HEK293 (cell line): ENCODE data around the gene CKLF.

Source experiments
- CTCF ChIA-PET: fragments of 350-600 bp; formaldehyde crosslinking; extraction: SDS; loops from one replicate; lab custom pipeline; 2021; ENCODE audit warnings: antibody characterized with exemption; lab: Yijun Ruan, JAX
- POLR2A ChIA-PET: fragments of 300-600 bp; formaldehyde crosslinking; extraction: SDS; loops from one replicate; lab custom pipeline; 2020; ENCODE audit warnings: antibody characterized with exemption, inconsistent platforms; lab: Yijun Ruan, JAX
- H3K27ac ChIP-seq: fragments of 200-500 bp; sonication (Bioruptor generic); 2 replicates; pipeline ENCODE4 v1.5.1; 2014; ENCODE audit warnings: low read depth, low read length, control low read depth, inconsistent platforms; ENCODE audit errors: extremely low read depth
- H3K36me3 ChIP-seq, 2 experiments: fragments of 200-500 bp in 1 of 2; sonication (Bioruptor generic) in 1 of 2; 1 replicate in 1 of 2; 2 replicates in 1 of 2; pipeline ENCODE4 v1.5.1; 2014 to 2017; ENCODE audit warnings: inconsistent platforms in 2 of 2, low read length in 2 of 2; ENCODE audit not compliant: control insufficient read depth in 2 of 2, insufficient read depth in 1 of 2
- H3K4me1 ChIP-seq: fragments of 200-500 bp; sonication (Bioruptor generic); 2 replicates; pipeline ENCODE4 v1.5.1; 2014; ENCODE audit warnings: mild to moderate bottlenecking, low read length, inconsistent platforms; ENCODE audit not compliant: control insufficient read depth, insufficient read depth
- H3K4me3 ChIP-seq: 2 replicates; pipeline ENCODE4 v1.5.1; 2011; ENCODE audit warnings: low read depth, mild to moderate bottlenecking, control low read depth, low read length, moderate library complexity
- H3K9me3 ChIP-seq: fragments of 200-500 bp; sonication (Bioruptor generic); 2 replicates; pipeline ENCODE4 v1.5.1; 2014; ENCODE audit warnings: low read depth, low read length, inconsistent platforms; ENCODE audit not compliant: control insufficient read depth, insufficient read depth
- GLI2 ChIP-seq: fragments of 450-650 bp; formaldehyde crosslinking; IDR thresholded peaks from 2 replicates; pipeline ENCODE4; 2017; ENCODE audit warnings: missing biosample characterization, missing genetic modification characterization, low read depth, borderline replicate concordance
- WT1 ChIP-seq: fragments of 450-650 bp; formaldehyde crosslinking; IDR thresholded peaks from 2 replicates; pipeline ENCODE4 v1.5.1; 2016; ENCODE audit warnings: missing biosample characterization, missing genetic modification characterization
- ZBTB21 ChIP-seq: fragments of 450-650 bp; formaldehyde crosslinking; IDR thresholded peaks from 2 replicates; pipeline ENCODE4 v1.5.1; 2017; ENCODE audit warnings: missing biosample characterization, missing genetic modification characterization
- ZNF121 ChIP-seq: fragments of 450-650 bp; formaldehyde crosslinking; IDR thresholded peaks from 2 replicates; pipeline ENCODE4 v1.5.1; 2016; ENCODE audit warnings: missing biosample characterization, missing genetic modification characterization
- ZNF157 ChIP-seq: fragments of 450-650 bp; formaldehyde crosslinking; IDR thresholded peaks from 2 replicates; pipeline ENCODE4 v1.5.1; 2016; ENCODE audit warnings: missing biosample characterization, missing genetic modification characterization
- ZNF202 ChIP-seq: fragments of 450-650 bp; formaldehyde crosslinking; IDR thresholded peaks from 2 replicates; pipeline ENCODE4 v1.5.1; 2016; ENCODE audit warnings: missing biosample characterization, missing genetic modification characterization, borderline replicate concordance
- ZNF391 ChIP-seq: fragments of 450-650 bp; formaldehyde crosslinking; IDR thresholded peaks from 2 replicates; pipeline ENCODE4 v1.5.1; 2016; ENCODE audit warnings: low read depth, missing biosample characterization, missing genetic modification characterization, borderline replicate concordance
- ZNF433 ChIP-seq: fragments of 450-650 bp; formaldehyde crosslinking; IDR thresholded peaks from 2 replicates; pipeline ENCODE4 v1.5.1; 2016; ENCODE audit warnings: missing biosample characterization, missing genetic modification characterization, low read depth
- TF ChIP-seq, protein P1 (sequence below): fragments of 450-650 bp; formaldehyde crosslinking; IDR thresholded peaks from 2 replicates; pipeline ENCODE4 v1.5.1; 2016; ENCODE audit warnings: missing biosample characterization, missing genetic modification characterization, borderline replicate concordance
- TF ChIP-seq, protein P2 (sequence below): fragments of 450-650 bp; formaldehyde crosslinking; IDR thresholded peaks from 2 replicates; pipeline ENCODE4 v1.5.1; 2017; ENCODE audit warnings: missing biosample characterization, missing genetic modification characterization
- TF ChIP-seq, protein P3 (sequence below): fragments of 450-650 bp; formaldehyde crosslinking; IDR thresholded peaks from 2 replicates; pipeline ENCODE4 v1.5.1; 2016; ENCODE audit warnings: missing biosample characterization, missing genetic modification characterization, low read depth
- TF ChIP-seq, protein P4 (sequence below): fragments of 450-650 bp; formaldehyde crosslinking; conservative IDR thresholded peaks from 2 replicates; pipeline ENCODE4 v1.5.1; 2016; ENCODE audit warnings: low read depth, missing biosample characterization, missing genetic modification characterization
- TF ChIP-seq, protein P5 (sequence below): IDR thresholded peaks from 2 replicates; pipeline ENCODE4 v1.6.1; 2011; ENCODE audit warnings: mild to moderate bottlenecking, low read depth, low read length, borderline replicate concordance
- TF ChIP-seq, protein P6 (sequence below): fragments of 450-650 bp; formaldehyde crosslinking; IDR thresholded peaks from 2 replicates; pipeline ENCODE4 v1.5.1; 2016; ENCODE audit warnings: missing biosample characterization, missing genetic modification characterization
- TF ChIP-seq, protein P7 (sequence below): fragments of 450-650 bp; formaldehyde crosslinking; IDR thresholded peaks from 2 replicates; pipeline ENCODE4 v1.5.1; 2016; ENCODE audit warnings: missing biosample characterization, missing genetic modification characterization

Gene CKLF

DNA sequence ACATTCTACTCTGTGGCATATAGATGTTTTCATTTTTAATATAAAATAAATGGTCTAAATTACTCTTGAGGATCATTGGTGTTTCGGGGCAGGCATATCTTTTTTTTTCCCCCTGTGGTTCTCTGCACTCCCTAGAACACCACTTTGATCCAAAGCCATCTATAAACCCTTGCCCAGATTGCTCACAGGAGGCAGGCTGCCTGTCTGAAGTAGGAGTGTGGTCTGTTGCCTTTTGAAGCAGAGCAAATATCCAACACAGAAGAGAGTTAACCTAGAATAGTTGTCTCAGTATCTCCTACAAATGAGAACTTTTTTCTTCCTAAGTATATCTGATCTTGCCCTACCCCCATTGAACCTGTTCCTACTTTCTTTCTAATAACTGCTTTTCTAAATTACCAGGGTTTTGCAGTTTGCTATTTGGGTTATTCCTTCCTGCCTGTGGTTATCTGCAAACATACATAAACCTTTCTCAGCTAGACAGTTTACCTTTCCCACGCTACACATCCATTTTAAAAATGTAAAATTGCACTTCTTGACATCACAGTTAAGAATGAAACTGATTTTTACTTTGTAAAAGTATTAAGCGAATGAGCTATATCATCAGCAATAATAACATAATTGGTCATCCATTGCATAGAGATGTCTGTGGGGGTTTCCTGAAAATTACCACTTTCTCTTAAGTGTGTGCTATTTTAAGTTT, 9.2 kb downstream of the CKLF start (continued):
- TF ChIP-seq, protein P1, sequence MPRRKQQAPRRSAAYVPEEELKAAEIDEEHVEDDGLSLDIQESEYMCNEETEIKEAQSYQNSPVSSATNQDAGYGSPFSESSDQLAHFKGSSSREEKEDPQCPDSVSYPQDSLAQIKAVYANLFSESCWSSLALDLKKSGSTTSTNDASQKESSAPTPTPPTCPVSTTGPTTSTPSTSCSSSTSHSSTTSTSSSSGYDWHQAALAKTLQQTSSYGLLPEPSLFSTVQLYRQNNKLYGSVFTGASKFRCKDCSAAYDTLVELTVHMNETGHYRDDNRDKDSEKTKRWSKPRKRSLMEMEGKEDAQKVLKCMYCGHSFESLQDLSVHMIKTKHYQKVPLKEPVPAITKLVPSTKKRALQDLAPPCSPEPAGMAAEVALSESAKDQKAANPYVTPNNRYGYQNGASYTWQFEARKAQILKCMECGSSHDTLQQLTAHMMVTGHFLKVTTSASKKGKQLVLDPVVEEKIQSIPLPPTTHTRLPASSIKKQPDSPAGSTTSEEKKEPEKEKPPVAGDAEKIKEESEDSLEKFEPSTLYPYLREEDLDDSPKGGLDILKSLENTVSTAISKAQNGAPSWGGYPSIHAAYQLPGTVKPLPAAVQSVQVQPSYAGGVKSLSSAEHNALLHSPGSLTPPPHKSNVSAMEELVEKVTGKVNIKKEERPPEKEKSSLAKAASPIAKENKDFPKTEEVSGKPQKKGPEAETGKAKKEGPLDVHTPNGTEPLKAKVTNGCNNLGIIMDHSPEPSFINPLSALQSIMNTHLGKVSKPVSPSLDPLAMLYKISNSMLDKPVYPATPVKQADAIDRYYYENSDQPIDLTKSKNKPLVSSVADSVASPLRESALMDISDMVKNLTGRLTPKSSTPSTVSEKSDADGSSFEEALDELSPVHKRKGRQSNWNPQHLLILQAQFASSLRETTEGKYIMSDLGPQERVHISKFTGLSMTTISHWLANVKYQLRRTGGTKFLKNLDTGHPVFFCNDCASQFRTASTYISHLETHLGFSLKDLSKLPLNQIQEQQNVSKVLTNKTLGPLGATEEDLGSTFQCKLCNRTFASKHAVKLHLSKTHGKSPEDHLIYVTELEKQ (tag by site-specific recombination), result no peak
- TF ChIP-seq ZBTB21 (tag by site-specific recombination) (no peak), ZNF391 (tag by site-specific recombination) (no peak), ZNF157 (tag by site-specific recombination) (no peak), ZNF202 (tag by site-specific recombination) (no peak)
- TF ChIP-seq, protein P2, sequence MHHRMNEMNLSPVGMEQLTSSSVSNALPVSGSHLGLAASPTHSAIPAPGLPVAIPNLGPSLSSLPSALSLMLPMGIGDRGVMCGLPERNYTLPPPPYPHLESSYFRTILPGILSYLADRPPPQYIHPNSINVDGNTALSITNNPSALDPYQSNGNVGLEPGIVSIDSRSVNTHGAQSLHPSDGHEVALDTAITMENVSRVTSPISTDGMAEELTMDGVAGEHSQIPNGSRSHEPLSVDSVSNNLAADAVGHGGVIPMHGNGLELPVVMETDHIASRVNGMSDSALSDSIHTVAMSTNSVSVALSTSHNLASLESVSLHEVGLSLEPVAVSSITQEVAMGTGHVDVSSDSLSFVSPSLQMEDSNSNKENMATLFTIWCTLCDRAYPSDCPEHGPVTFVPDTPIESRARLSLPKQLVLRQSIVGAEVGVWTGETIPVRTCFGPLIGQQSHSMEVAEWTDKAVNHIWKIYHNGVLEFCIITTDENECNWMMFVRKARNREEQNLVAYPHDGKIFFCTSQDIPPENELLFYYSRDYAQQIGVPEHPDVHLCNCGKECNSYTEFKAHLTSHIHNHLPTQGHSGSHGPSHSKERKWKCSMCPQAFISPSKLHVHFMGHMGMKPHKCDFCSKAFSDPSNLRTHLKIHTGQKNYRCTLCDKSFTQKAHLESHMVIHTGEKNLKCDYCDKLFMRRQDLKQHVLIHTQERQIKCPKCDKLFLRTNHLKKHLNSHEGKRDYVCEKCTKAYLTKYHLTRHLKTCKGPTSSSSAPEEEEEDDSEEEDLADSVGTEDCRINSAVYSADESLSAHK (tag by site-specific recombination), result no peak
- TF ChIP-seq, protein P3, sequence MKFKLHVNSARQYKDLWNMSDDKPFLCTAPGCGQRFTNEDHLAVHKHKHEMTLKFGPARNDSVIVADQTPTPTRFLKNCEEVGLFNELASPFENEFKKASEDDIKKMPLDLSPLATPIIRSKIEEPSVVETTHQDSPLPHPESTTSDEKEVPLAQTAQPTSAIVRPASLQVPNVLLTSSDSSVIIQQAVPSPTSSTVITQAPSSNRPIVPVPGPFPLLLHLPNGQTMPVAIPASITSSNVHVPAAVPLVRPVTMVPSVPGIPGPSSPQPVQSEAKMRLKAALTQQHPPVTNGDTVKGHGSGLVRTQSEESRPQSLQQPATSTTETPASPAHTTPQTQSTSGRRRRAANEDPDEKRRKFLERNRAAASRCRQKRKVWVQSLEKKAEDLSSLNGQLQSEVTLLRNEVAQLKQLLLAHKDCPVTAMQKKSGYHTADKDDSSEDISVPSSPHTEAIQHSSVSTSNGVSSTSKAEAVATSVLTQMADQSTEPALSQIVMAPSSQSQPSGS, result no peak
- TF ChIP-seq, protein P4, sequence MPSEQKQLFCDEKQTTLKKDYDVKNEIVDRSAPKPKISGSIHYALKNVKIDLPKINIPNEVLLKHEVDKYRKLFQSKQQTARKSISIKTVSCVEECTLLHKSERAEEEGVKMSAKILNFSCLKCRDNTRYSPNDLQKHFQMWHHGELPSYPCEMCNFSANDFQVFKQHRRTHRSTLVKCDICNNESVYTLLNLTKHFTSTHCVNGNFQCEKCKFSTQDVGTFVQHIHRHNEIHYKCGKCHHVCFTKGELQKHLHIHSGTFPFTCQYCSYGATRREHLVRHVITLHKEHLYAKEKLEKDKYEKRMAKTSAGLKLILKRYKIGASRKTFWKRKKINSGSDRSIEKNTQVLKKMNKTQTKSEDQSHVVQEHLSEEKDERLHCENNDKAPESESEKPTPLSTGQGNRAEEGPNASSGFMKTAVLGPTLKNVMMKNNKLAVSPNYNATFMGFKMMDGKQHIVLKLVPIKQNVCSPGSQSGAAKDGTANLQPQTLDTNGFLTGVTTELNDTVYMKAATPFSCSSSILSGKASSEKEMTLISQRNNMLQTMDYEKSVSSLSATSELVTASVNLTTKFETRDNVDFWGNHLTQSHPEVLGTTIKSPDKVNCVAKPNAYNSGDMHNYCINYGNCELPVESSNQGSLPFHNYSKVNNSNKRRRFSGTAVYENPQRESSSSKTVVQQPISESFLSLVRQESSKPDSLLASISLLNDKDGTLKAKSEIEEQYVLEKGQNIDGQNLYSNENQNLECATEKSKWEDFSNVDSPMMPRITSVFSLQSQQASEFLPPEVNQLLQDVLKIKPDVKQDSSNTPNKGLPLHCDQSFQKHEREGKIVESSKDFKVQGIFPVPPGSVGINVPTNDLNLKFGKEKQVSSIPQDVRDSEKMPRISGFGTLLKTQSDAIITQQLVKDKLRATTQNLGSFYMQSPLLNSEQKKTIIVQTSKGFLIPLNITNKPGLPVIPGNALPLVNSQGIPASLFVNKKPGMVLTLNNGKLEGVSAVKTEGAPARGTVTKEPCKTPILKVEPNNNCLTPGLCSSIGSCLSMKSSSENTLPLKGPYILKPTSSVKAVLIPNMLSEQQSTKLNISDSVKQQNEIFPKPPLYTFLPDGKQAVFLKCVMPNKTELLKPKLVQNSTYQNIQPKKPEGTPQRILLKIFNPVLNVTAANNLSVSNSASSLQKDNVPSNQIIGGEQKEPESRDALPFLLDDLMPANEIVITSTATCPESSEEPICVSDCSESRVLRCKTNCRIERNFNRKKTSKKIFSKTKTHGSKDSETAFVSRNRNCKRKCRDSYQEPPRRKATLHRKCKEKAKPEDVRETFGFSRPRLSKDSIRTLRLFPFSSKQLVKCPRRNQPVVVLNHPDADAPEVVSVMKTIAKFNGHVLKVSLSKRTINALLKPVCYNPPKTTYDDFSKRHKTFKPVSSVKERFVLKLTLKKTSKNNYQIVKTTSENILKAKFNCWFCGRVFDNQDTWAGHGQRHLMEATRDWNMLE, result no peak

DNA sequence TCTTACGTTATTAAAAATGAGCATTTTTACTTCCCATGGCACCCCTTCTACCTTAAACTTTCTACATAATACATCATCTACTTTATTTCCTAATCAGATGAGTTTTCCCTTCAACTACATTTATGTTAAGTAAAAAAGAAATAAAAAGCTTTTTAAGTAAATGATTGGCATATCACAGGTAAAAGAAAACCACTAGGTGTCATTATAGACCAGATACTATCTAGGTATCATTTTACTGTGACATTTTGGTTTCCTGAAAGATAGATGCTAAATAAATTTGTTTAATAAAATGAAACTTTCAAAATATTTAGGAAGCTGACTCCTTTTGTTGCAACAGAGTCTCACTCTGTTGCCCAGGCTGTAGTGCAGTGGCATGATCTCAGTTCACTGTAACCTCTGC, 10.0 kb downstream of the CKLF start:
- H3K9me3 ChIP-seq, result no peaks in the 10 kb centered on the region
- H3K4me3 ChIP-seq, result no peak overlapping the region
- H3K36me3 ChIP-seq, result peaks cover 5 to 92% of the 10 kb centered on the region in 2 experiments; a peak in 2 of 3 replicates
- CTCF ChIA-PET, result interaction anchor here (1.0 to 2.6 kb wide), 8 partner anchors 10 to 306 kb away, joined by 3 to 10 read pairs (median 4); partner anchors contain the start of gene CMTM2
- H3K27ac ChIP-seq, result no peak overlapping the region
- no peaks in the 10 kb centered on the region for H3K4me1 ChIP-seq
- POLR2A ChIA-PET, result interaction anchor here (0.7 kb wide), 1 partner anchor 12 kb away, joined by 3 read pairs; no protein-coding TSS in a partner anchor
- TF ChIP-seq, protein P5, sequence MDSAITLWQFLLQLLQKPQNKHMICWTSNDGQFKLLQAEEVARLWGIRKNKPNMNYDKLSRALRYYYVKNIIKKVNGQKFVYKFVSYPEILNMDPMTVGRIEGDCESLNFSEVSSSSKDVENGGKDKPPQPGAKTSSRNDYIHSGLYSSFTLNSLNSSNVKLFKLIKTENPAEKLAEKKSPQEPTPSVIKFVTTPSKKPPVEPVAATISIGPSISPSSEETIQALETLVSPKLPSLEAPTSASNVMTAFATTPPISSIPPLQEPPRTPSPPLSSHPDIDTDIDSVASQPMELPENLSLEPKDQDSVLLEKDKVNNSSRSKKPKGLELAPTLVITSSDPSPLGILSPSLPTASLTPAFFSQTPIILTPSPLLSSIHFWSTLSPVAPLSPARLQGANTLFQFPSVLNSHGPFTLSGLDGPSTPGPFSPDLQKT, result no peak
- TF ChIP-seq, protein P6, sequence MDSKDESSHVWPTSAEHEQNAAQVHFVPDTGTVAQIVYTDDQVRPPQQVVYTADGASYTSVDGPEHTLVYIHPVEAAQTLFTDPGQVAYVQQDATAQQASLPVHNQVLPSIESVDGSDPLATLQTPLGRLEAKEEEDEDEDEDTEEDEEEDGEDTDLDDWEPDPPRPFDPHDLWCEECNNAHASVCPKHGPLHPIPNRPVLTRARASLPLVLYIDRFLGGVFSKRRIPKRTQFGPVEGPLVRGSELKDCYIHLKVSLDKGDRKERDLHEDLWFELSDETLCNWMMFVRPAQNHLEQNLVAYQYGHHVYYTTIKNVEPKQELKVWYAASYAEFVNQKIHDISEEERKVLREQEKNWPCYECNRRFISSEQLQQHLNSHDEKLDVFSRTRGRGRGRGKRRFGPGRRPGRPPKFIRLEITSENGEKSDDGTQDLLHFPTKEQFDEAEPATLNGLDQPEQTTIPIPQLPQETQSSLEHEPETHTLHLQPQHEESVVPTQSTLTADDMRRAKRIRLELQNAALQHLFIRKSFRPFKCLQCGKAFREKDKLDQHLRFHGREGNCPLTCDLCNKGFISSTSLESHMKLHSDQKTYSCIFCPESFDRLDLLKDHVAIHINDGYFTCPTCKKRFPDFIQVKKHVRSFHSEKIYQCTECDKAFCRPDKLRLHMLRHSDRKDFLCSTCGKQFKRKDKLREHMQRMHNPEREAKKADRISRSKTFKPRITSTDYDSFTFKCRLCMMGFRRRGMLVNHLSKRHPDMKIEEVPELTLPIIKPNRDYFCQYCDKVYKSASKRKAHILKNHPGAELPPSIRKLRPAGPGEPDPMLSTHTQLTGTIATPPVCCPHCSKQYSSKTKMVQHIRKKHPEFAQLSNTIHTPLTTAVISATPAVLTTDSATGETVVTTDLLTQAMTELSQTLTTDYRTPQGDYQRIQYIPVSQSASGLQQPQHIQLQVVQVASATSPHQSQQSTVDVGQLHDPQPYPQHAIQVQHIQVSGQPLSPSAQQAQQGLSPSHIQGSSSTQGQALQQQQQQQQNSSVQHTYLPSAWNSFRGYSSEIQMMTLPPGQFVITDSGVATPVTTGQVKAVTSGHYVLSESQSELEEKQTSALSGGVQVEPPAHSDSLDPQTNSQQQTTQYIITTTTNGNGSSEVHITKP, result no peak
- TF ChIP-seq ZNF121 (tag by site-specific recombination) (no peak), ZNF433 (tag by site-specific recombination) (no peak), GLI2 (tag by site-specific recombination) (no peak), WT1 (no peak)
- TF ChIP-seq, protein P7, sequence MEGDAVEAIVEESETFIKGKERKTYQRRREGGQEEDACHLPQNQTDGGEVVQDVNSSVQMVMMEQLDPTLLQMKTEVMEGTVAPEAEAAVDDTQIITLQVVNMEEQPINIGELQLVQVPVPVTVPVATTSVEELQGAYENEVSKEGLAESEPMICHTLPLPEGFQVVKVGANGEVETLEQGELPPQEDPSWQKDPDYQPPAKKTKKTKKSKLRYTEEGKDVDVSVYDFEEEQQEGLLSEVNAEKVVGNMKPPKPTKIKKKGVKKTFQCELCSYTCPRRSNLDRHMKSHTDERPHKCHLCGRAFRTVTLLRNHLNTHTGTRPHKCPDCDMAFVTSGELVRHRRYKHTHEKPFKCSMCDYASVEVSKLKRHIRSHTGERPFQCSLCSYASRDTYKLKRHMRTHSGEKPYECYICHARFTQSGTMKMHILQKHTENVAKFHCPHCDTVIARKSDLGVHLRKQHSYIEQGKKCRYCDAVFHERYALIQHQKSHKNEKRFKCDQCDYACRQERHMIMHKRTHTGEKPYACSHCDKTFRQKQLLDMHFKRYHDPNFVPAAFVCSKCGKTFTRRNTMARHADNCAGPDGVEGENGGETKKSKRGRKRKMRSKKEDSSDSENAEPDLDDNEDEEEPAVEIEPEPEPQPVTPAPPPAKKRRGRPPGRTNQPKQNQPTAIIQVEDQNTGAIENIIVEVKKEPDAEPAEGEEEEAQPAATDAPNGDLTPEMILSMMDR (tag by site-specific recombination), result no peak
